Measurements from ENCODE around the gene ZNF383.
"Not testable (repeated sequence)": the region's sequence is repeated elsewhere in the genome, so short reads cannot be mapped to it uniquely, and the experiment has no call there.

Gene ZNF383

GRCh38 chr19:37217775-37218591 is at the start of gene ZNF383:
ZNF383 (plus strand) TSS chr19:37218214; CDS start chr19:37230454, 12,240 bp downstream.
- no peaks in the 10 kb centered on the region for H3K9me3 Mint-ChIP-seq
- H3K4me3 Mint-ChIP-seq, result peak within 1 kb of the TSS; percentile 90
- peaks cover 38% of the 10 kb centered on the region for H3K36me3 Mint-ChIP-seq
- ATAC-seq, result peak; percentile 98
- peak within 1 kb of the TSS; percentile 93 for H3K27ac Mint-ChIP-seq
- H3K4me1 Mint-ChIP-seq, result peaks cover 24% of the 10 kb centered on the region
- H3K27me3 Mint-ChIP-seq, result no peaks in the 10 kb centered on the region

- Mint-ChIP-seq H3K36me3 (peaks cover 29% of the 10 kb centered on the region), H3K4me1 (no peaks in the 10 kb centered on the region), H3K4me3 (no peak within 1 kb of the TSS), H3K9me3 (peaks cover 14% of the 10 kb centered on the region), H3K27me3 (no peaks in the 10 kb centered on the region), H3K27ac (no peak within 1 kb of the TSS)
- ATAC-seq, result peak; percentile 100
Observed at GRCh38 chr19:37172368-37173366, 45.3 kb upstream of the ZNF383 start, which contains the start of gene ZNF585A. ZNF585A (minus strand) TSS chr19:37172695; CDS start chr19:37169910, 2,785 bp downstream.

- H3K4me3 Mint-ChIP-seq, H3K27me3 Mint-ChIP-seq, H3K27ac Mint-ChIP-seq, H3K4me1 Mint-ChIP-seq, ATAC-seq: not testable (repeated sequence)
- peaks cover 88% of the 10 kb centered on the region for H3K36me3 Mint-ChIP-seq
- peaks cover 37% of the 10 kb centered on the region for H3K9me3 Mint-ChIP-seq
Observed at GRCh38 chr19:37186071-37186470, 31.9 kb upstream of the ZNF383 start.

- not testable (repeated sequence) for H3K4me1 Mint-ChIP-seq, ATAC-seq, H3K27me3 Mint-ChIP-seq, H3K27ac Mint-ChIP-seq, H3K4me3 Mint-ChIP-seq
- Mint-ChIP-seq H3K36me3 (peaks cover 89% of the 10 kb centered on the region), H3K9me3 (peaks cover 20% of the 10 kb centered on the region)
Observed at GRCh38 chr19:37195248-37195647, 22.8 kb upstream of the ZNF383 start.

GRCh38 chr19:37197115-37197514 is 20.9 kb upstream of the ZNF383 start:
- not testable (repeated sequence) for H3K4me1 Mint-ChIP-seq, H3K4me3 Mint-ChIP-seq, H3K27me3 Mint-ChIP-seq, ATAC-seq, H3K27ac Mint-ChIP-seq
- Mint-ChIP-seq H3K9me3 (peaks cover 16% of the 10 kb centered on the region), H3K36me3 (peaks cover 88% of the 10 kb centered on the region)

- peaks cover 15% of the 10 kb centered on the region for H3K9me3 Mint-ChIP-seq
- ATAC-seq, result no peak
- H3K27ac Mint-ChIP-seq, result no peak overlapping the region
- no peaks in the 10 kb centered on the region for H3K27me3 Mint-ChIP-seq
- H3K4me1 Mint-ChIP-seq, result no peaks in the 10 kb centered on the region
- H3K4me3 Mint-ChIP-seq, result no peak overlapping the region
- H3K36me3 Mint-ChIP-seq, result peaks cover 90% of the 10 kb centered on the region
Observed at GRCh38 chr19:37197768-37198167, 20.2 kb upstream of the ZNF383 start.

- Mint-ChIP-seq H3K36me3 (peaks cover 32% of the 10 kb centered on the region), H3K4me3 (peak overlapping the region; percentile 90), H3K27ac (peak overlapping the region; percentile 93), H3K9me3 (no peaks in the 10 kb centered on the region), H3K27me3 (no peaks in the 10 kb centered on the region), H3K4me1 (peaks cover 24% of the 10 kb centered on the region)
- ATAC-seq, result no peak
Observed at GRCh38 chr19:37217480-37217774, 587 bp upstream of the ZNF383 start.

- peaks cover 24% of the 10 kb centered on the region for H3K4me1 Mint-ChIP-seq
- peak overlapping the region; percentile 90 for H3K4me3 Mint-ChIP-seq
- H3K27ac Mint-ChIP-seq, result peak overlapping the region; percentile 93
- no peaks in the 10 kb centered on the region for H3K9me3 Mint-ChIP-seq
- H3K27me3 Mint-ChIP-seq, result no peaks in the 10 kb centered on the region
- peaks cover 42% of the 10 kb centered on the region for H3K36me3 Mint-ChIP-seq
- peak; percentile 4 for ATAC-seq
Observed at GRCh38 chr19:37218592-37218935, 550 bp downstream of the ZNF383 start.

- Mint-ChIP-seq H3K27me3 (no peaks in the 10 kb centered on the region), H3K36me3 (peaks cover 54% of the 10 kb centered on the region), H3K4me1 (peaks cover 24% of the 10 kb centered on the region), H3K27ac (no peak overlapping the region), H3K9me3 (no peaks in the 10 kb centered on the region), H3K4me3 (no peak overlapping the region)
- no peak for ATAC-seq
Observed at GRCh38 chr19:37220383-37220782, 2.4 kb downstream of the ZNF383 start.

- no peak overlapping the region for H3K27ac Mint-ChIP-seq
- peaks cover under 1% of the 10 kb centered on the region for H3K9me3 Mint-ChIP-seq
- H3K36me3 Mint-ChIP-seq, result peaks cover 61% of the 10 kb centered on the region
- peaks cover 24% of the 10 kb centered on the region for H3K4me1 Mint-ChIP-seq
- H3K27me3 Mint-ChIP-seq, result no peaks in the 10 kb centered on the region
- H3K4me3 Mint-ChIP-seq, result no peak overlapping the region
- ATAC-seq, result no peak
Observed at GRCh38 chr19:37221136-37221535, 3.1 kb downstream of the ZNF383 start.

GRCh38 chr19:37226248-37226647 is 8.2 kb downstream of the ZNF383 start:
- no peak overlapping the region for H3K27ac Mint-ChIP-seq
- H3K4me1 Mint-ChIP-seq, result no peaks in the 10 kb centered on the region
- peaks cover 77% of the 10 kb centered on the region for H3K36me3 Mint-ChIP-seq
- H3K27me3 Mint-ChIP-seq, result no peaks in the 10 kb centered on the region
- peaks cover 18% of the 10 kb centered on the region for H3K9me3 Mint-ChIP-seq
- ATAC-seq, result no peak
- H3K4me3 Mint-ChIP-seq, result no peak overlapping the region

- no peak overlapping the region for H3K27ac Mint-ChIP-seq
- H3K4me1 Mint-ChIP-seq, result no peaks in the 10 kb centered on the region
- no peak for ATAC-seq
- H3K4me3 Mint-ChIP-seq, result no peak overlapping the region
- H3K27me3 Mint-ChIP-seq, result no peaks in the 10 kb centered on the region
- H3K9me3 Mint-ChIP-seq, result peaks cover 18% of the 10 kb centered on the region
- peaks cover 84% of the 10 kb centered on the region for H3K36me3 Mint-ChIP-seq
Observed at GRCh38 chr19:37227996-37228395, 10.0 kb downstream of the ZNF383 start.

GRCh38 chr19:37243206-37243632 is 25.2 kb downstream of the ZNF383 start:
- no peak overlapping the region for H3K27ac Mint-ChIP-seq
- H3K4me3 Mint-ChIP-seq, result no peak overlapping the region
- H3K4me1 Mint-ChIP-seq, result no peaks in the 10 kb centered on the region
- ATAC-seq, result no peak
- peaks cover 28% of the 10 kb centered on the region for H3K9me3 Mint-ChIP-seq
- H3K27me3 Mint-ChIP-seq, result no peaks in the 10 kb centered on the region
- H3K36me3 Mint-ChIP-seq, result peaks cover 85% of the 10 kb centered on the region

- Mint-ChIP-seq H3K4me1 (peaks cover 13% of the 10 kb centered on the region), H3K27ac (peak overlapping the region; percentile 76), H3K4me3 (peak overlapping the region; percentile 82), H3K36me3 (peaks cover 49% of the 10 kb centered on the region), H3K9me3 (peaks cover 34% of the 10 kb centered on the region), H3K27me3 (no peaks in the 10 kb centered on the region)
- ATAC-seq, result peak; percentile 100
Observed at GRCh38 chr19:37251308-37252229, 33.6 kb downstream of the ZNF383 start.

Measured in stimulated activated memory B cell treated with anti-CD40 and anti-IgM and Interleukin-4, amounts not matched to agents 10 μg/mL and 1 μg/mL and 100 μg/mL, for 72 hours (primary cell).